ENCODE data around the gene GTPBP1. TPM values are rescaled to one million over a fixed set of nuclear protein-coding genes. Genes with fewer than 3 reads are reported as not detected.

The GTPBP1 gene
- total and polyA plus RNA-seq, 2 of the 13 experiments (the other 11 are each of a cell fraction or from before 2014, with no cell fraction given): 22.3 to 27.0 TPM

DNA sequence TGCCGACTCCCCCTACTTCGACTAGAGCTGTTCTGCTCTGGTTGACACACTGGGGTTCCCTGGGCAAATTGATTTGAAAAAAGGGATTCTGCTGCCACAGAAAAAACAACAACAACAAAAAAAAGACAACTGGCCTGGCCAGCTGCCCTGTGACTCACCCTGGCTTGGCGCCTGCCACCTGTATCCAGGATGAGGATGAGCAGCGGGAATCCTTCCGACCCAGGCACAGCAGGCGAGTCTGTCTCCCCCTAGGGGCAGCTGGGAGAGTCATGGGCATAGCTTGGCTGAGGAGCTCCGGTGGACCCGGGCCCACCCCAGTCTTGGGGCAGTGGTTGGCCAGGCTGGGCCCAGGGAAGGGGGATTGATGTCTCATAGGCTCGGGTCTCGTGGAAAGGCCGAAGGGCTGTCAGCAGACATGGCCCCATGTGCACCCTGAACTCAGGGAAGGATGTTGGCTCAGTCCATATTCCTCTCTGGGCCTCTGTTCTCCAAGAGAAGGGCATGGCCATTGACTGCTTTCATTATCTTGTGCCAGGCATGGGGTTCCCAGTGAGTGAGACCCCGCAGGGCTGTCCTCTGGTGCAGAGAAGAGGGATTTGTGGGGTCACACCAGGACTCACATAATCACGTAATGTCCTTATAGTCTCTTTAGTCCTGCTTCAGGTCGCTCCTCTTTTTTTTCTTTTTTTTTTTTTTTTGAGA is 60.5 kb downstream of the GTPBP1 start (continued):
- TF ChIP-seq HMG20A (CRISPR knock-in tag; IDR thresholded peaks at IDR 0.05; ENCODE audit: borderline replicate concordance): no peak; the same call in 1 of the 2 replicates
- peak; percentile 48; the same call in 1 of the 2 replicates for TF ChIP-seq BHLHE40 (IDR thresholded peaks at IDR 0.05; ENCODE audit: low read length)
- TF ChIP-seq, protein P1, sequence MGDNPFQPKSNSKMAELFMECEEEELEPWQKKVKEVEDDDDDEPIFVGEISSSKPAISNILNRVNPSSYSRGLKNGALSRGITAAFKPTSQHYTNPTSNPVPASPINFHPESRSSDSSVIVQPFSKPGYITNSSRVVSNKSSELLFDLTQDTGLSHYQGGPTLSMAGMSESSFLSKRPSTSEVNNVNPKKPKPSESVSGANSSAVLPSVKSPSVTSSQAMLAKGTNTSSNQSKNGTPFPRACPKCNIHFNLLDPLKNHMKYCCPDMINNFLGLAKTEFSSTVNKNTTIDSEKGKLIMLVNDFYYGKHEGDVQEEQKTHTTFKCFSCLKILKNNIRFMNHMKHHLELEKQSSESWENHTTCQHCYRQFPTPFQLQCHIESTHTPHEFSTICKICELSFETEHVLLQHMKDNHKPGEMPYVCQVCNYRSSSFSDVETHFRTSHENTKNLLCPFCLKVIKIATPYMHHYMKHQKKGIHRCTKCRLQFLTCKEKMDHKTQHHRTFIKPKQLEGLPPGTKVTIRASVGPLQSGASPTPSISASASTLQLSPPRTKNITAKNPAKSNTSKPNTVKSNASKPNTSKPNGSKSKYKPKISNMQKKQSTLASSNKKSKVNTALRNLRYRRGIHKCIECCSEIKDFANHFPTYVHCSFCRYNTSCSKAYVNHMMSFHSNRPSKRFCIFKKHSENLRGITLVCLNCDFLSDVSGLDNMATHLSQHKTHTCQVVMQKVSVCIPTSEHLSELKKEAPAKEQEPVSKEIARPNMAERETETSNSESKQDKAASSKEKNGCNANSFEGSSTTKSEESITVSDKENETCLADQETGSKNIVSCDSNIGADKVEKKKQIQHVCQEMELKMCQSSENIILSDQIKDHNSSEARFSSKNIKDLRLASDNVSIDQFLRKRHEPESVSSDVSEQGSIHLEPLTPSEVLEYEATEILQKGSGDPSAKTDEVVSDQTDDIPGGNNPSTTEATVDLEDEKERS (CRISPR knock-in tag; IDR thresholded peaks at IDR 0.05): no peak
- TF ChIP-seq MTF1 (CRISPR knock-in tag; IDR thresholded peaks at IDR 0.05): no peak
- no peak for TF ChIP-seq SYNCRIP (IDR thresholded peaks at IDR 0.05; ENCODE audit: insufficient read depth, low read depth, low read length)
- no peak for TF ChIP-seq KDM6A (CRISPR knock-in tag; IDR thresholded peaks at IDR 0.05; ENCODE audit: low read depth)
- no peak for TF ChIP-seq NR2C2 (CRISPR knock-in tag; IDR thresholded peaks at IDR 0.05; ENCODE audit: borderline replicate concordance)
- TF ChIP-seq, protein P2, sequence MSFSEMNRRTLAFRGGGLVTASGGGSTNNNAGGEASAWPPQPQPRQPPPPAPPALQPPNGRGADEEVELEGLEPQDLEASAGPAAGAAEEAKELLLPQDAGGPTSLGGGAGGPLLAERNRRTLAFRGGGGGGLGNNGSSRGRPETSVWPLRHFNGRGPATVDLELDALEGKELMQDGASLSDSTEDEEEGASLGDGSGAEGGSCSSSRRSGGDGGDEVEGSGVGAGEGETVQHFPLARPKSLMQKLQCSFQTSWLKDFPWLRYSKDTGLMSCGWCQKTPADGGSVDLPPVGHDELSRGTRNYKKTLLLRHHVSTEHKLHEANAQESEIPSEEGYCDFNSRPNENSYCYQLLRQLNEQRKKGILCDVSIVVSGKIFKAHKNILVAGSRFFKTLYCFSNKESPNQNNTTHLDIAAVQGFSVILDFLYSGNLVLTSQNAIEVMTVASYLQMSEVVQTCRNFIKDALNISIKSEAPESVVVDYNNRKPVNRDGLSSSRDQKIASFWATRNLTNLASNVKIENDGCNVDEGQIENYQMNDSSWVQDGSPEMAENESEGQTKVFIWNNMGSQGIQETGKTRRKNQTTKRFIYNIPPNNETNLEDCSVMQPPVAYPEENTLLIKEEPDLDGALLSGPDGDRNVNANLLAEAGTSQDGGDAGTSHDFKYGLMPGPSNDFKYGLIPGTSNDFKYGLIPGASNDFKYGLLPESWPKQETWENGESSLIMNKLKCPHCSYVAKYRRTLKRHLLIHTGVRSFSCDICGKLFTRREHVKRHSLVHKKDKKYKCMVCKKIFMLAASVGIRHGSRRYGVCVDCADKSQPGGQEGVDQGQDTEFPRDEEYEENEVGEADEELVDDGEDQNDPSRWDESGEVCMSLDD (CRISPR knock-in tag; IDR thresholded peaks at IDR 0.05; ENCODE audit: borderline replicate concordance): no peak
- TF ChIP-seq, protein P3, sequence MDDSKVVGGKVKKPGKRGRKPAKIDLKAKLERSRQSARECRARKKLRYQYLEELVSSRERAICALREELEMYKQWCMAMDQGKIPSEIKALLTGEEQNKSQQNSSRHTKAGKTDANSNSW (CRISPR knock-in tag; IDR thresholded peaks at IDR 0.05; ENCODE audit: borderline replicate concordance): no peak
- no peak for TF ChIP-seq ZMYM4 (CRISPR knock-in tag; IDR thresholded peaks at IDR 0.05)
- no peak for TF ChIP-seq NKX3-1 (CRISPR knock-in tag; IDR thresholded peaks at IDR 0.05)
- no peak for TF ChIP-seq ZNF883 (CRISPR knock-in tag; IDR thresholded peaks at IDR 0.05; ENCODE audit: not compliant biosample characterization)
- no peak for TF ChIP-seq ZNF30 (CRISPR knock-in tag; IDR thresholded peaks at IDR 0.05)
- TF ChIP-seq, protein P4, sequence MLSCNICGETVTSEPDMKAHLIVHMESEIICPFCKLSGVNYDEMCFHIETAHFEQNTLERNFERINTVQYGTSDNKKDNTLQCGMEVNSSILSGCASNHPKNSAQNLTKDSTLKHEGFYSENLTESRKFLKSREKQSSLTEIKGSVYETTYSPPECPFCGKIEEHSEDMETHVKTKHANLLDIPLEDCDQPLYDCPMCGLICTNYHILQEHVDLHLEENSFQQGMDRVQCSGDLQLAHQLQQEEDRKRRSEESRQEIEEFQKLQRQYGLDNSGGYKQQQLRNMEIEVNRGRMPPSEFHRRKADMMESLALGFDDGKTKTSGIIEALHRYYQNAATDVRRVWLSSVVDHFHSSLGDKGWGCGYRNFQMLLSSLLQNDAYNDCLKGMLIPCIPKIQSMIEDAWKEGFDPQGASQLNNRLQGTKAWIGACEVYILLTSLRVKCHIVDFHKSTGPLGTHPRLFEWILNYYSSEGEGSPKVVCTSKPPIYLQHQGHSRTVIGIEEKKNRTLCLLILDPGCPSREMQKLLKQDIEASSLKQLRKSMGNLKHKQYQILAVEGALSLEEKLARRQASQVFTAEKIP (CRISPR knock-in tag; IDR thresholded peaks at IDR 0.05; ENCODE audit: borderline replicate concordance): no peak
- TF ChIP-seq MAZ (IDR thresholded peaks at IDR 0.05; ENCODE audit: borderline replicate concordance, low read depth, low read length): no peak
- 0 out of 2 replicates have a peak, but pooled peaks have one; percentile 31 for TF ChIP-seq MAZ (CRISPR knock-in tag; IDR thresholded peaks at IDR 0.05; ENCODE audit: low read depth)
